Skin epidermis (tissue), 12 donors: ENCODE measurements around the gene TNRC6A.
"Not testable (repeated sequence)": the region's sequence is repeated elsewhere in the genome, so short reads cannot be mapped to it uniquely, and the experiment has no call there.

Experiments
- H3K27ac ChIP-seq, 21 experiments: fragments of 200-600 bp; sonication (generic) in 11 of 21; one replicate each; pipeline ENCODE4 v1.5.0; 2020; ENCODE audit warnings: mild to moderate bottlenecking in 3 of 21, inconsistent platforms in 2 of 21, moderate library complexity in 2 of 21
- H3K4me3 ChIP-seq, 7 experiments: fragments of 200-600 bp; sonication (generic) in 2 of 7; one replicate each; pipeline ENCODE4 v1.5.0; 2020; ENCODE audit warnings: inconsistent platforms in 2 of 7, mild to moderate bottlenecking in 2 of 7, moderate library complexity in 1 of 7

The TNRC6A gene

GRCh38 chr16:24721830-24722238, 7.6 kb upstream of the TNRC6A start:
- H3K4me3 ChIP-seq: no peak overlapping the region
- H3K27ac ChIP-seq: no peak overlapping the region

- H3K4me3 ChIP-seq: no peak overlapping the region
- H3K27ac ChIP-seq: no peak overlapping the region
These were observed 5.8 kb upstream of the TNRC6A start for GRCh38 chr16:24723663-24724062.

GRCh38 chr16:24728011-24728410, 1.4 kb upstream of the TNRC6A start:
- Histone ChIP-seq H3K4me3 (no peak overlapping the region), H3K27ac (no peak overlapping the region)

GRCh38 chr16:24728891-24729242, 584 bp upstream of the TNRC6A start:
- H3K27ac ChIP-seq: peak overlapping the region in 20 of 21 experiments; percentile 69 to 97 (median 92)
- peak overlapping the region; percentile 55 to 89 (median 76) for H3K4me3 ChIP-seq

GRCh38 chr16:24729951-24730815, 732 bp downstream of the TNRC6A start:
- H3K27ac ChIP-seq: peak overlapping the region; percentile 31 to 97 (median 92)
- H3K4me3 ChIP-seq: peak overlapping the region; percentile 55 to 89 (median 76)

GRCh38 chr16:24730914-24731313, 1.5 kb downstream of the TNRC6A start:
- H3K27ac ChIP-seq: peak overlapping the region in 4 of 21 experiments; percentile 25 to 95 (median 92)
- H3K4me3 ChIP-seq: peak overlapping the region in 6 of 7 experiments; percentile 55 to 84 (median 74)

- no peak overlapping the region for H3K4me3 ChIP-seq
- H3K27ac ChIP-seq: peak overlapping the region in 2 of 21 experiments; percentile 4 to 25
These were observed 2.4 kb downstream of the TNRC6A start for GRCh38 chr16:24731722-24732419.

GRCh38 chr16:24734382-24734781, 4.9 kb downstream of the TNRC6A start:
- Histone ChIP-seq H3K4me3 (no peak overlapping the region), H3K27ac (no peak overlapping the region)

- Histone ChIP-seq H3K4me3 (no peak overlapping the region), H3K27ac (peak overlapping the region in 6 of 21 experiments; percentile 13 to 59 (median 20))
These were observed 7.3 kb downstream of the TNRC6A start for GRCh38 chr16:24736758-24737157.

- Histone ChIP-seq H3K4me3 (no peak overlapping the region), H3K27ac (peak overlapping the region in 7 of 21 experiments; percentile 11 to 59 (median 21))
These were observed 8.0 kb downstream of the TNRC6A start for GRCh38 chr16:24737391-24737871.

- peak overlapping the region in 6 of 21 experiments; percentile 11 to 43 (median 30) for H3K27ac ChIP-seq
- H3K4me3 ChIP-seq: no peak overlapping the region
These were observed 8.6 kb downstream of the TNRC6A start for GRCh38 chr16:24737916-24738594.

- H3K27ac ChIP-seq: no peak overlapping the region
- no peak overlapping the region for H3K4me3 ChIP-seq
These were observed 9.4 kb downstream of the TNRC6A start for GRCh38 chr16:24738895-24739294.

GRCh38 chr16:24741862-24742261, 12.4 kb downstream of the TNRC6A start:
- Histone ChIP-seq H3K4me3 (no peak overlapping the region), H3K27ac (no peak overlapping the region)

- not testable (repeated sequence) for H3K4me3 ChIP-seq, H3K27ac ChIP-seq
These were observed 13.2 kb downstream of the TNRC6A start for GRCh38 chr16:24742610-24743009.

GRCh38 chr16:24745391-24745790, 15.9 kb downstream of the TNRC6A start:
- H3K4me3 ChIP-seq: no peak overlapping the region
- peak overlapping the region in 1 of 21 experiments; percentile 13 for H3K27ac ChIP-seq

GRCh38 chr16:24745791-24746190, 16.3 kb downstream of the TNRC6A start:
- H3K27ac ChIP-seq: no peak overlapping the region
- no peak overlapping the region for H3K4me3 ChIP-seq

- H3K27ac ChIP-seq: peak overlapping the region in 2 of 21 experiments; percentile 7 to 38
- H3K4me3 ChIP-seq: no peak overlapping the region
These were observed 18.0 kb downstream of the TNRC6A start for GRCh38 chr16:24747441-24747840.

GRCh38 chr16:24748242-24748641, 18.8 kb downstream of the TNRC6A start:
- H3K27ac ChIP-seq: peak overlapping the region in 4 of 21 experiments; percentile 5 to 42 (median 22)
- no peak overlapping the region for H3K4me3 ChIP-seq

GRCh38 chr16:24749310-24749709, 19.9 kb downstream of the TNRC6A start:
- no peak overlapping the region for H3K4me3 ChIP-seq
- H3K27ac ChIP-seq: no peak overlapping the region

- not testable (repeated sequence) for H3K4me3 ChIP-seq, H3K27ac ChIP-seq
These were observed 20.4 kb downstream of the TNRC6A start for GRCh38 chr16:24749872-24750271.
